GM12872 (cell line): ENCODE results near the gene SRPX.

Source experiments
- TF ChIP-seq, protein P1 (sequence below): IDR thresholded peaks from 3 replicates; pipeline ENCODE4 v1.5.1; 2011; ENCODE audit warnings: low read depth, mild to moderate bottlenecking, low read length, moderate library complexity; ENCODE audit not compliant: insufficient read depth

Gene SRPX, protein sequence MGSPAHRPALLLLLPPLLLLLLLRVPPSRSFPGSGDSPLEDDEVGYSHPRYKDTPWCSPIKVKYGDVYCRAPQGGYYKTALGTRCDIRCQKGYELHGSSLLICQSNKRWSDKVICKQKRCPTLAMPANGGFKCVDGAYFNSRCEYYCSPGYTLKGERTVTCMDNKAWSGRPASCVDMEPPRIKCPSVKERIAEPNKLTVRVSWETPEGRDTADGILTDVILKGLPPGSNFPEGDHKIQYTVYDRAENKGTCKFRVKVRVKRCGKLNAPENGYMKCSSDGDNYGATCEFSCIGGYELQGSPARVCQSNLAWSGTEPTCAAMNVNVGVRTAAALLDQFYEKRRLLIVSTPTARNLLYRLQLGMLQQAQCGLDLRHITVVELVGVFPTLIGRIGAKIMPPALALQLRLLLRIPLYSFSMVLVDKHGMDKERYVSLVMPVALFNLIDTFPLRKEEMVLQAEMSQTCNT

GRCh38 chrX:38220415-38221390 lies at the start of gene SRPX:
Gene SRPX (minus strand): TSS chrX:38220871. CDS start chrX:38220792, 79 bp downstream.
- TF ChIP-seq, protein P1, sequence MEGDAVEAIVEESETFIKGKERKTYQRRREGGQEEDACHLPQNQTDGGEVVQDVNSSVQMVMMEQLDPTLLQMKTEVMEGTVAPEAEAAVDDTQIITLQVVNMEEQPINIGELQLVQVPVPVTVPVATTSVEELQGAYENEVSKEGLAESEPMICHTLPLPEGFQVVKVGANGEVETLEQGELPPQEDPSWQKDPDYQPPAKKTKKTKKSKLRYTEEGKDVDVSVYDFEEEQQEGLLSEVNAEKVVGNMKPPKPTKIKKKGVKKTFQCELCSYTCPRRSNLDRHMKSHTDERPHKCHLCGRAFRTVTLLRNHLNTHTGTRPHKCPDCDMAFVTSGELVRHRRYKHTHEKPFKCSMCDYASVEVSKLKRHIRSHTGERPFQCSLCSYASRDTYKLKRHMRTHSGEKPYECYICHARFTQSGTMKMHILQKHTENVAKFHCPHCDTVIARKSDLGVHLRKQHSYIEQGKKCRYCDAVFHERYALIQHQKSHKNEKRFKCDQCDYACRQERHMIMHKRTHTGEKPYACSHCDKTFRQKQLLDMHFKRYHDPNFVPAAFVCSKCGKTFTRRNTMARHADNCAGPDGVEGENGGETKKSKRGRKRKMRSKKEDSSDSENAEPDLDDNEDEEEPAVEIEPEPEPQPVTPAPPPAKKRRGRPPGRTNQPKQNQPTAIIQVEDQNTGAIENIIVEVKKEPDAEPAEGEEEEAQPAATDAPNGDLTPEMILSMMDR = no peak

DNA sequence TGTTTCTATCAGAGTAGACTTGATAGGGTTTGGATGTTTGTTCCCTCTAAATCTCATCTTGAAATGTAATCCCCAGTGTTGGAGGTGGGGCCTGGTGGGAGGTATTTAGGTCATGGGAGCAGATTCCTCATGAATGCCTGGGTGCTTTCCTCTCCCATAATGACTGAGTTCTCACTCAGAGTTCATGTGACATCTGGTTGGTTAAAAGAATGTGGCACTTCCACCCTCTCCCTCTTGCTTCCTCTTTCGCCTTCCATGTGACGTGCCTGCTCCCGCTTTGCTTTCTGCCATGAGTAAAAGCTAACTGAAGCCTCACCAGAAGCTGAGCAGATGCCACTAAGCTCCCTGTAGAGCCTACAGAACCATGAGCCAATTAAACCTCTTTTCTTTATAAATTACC lies 47.3 kb upstream of the SRPX start:
- TF ChIP-seq, protein P1 = no peak

DNA sequence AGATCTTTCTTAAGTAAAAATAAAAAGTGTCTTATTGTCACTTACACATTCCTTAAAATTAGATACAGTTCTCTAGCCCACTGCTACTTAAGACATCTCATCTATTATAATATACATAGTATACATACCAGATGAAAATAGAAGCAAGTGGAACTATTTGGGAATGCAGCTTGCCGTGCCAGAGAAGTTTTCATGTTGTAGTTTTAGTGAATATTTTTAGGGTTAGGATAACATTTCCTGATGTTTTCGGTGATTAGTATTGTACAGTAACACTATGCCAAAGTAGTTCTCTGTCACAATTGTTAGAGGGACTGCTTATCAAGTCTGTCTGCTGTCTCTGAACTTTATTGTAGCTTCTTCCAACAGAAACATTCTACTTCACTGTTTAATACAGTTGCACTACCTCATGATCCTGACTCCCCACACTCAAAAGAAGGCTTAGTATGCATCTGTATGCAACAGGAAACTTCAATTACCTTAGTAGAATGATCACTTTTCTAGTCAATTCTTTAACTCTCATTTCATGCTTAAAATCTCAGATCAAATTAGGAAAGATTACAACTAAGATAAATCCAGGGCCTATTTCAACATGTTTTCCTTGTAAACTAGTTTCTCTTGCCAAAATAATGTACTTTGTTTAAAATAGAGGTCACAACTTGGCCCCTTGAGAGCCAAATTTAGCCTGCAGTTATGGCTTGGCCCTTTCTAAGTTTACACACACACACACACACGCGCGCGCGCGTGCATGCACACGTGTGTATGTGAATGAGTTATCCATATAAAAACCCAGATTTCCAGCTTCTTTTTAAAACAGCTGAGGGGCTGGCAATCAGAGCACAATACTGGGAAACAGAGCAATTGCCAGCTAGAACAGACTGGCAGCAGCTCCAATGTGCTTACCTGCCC lies 42.3 kb upstream of the SRPX start:
- TF ChIP-seq, protein P1 = no peak

DNA sequence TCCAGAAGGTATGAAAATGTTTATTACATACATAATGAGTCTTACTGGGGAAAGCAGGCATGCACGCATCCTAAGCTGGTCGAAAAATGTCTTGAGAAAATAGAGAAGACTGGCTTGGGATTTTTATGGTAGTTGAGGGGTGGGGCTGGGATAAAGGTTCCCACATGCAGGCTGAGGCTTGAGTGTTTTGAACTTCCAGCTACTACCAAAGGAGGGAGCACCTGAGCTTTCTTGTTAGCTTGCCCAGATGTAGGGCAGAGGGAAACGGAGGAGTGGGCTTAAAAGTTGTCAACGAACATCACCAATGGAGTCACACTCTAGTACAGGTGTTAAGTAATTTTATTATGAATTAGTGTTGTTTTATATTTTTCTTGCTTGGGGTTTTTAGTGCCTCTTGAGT lies 39.6 kb upstream of the SRPX start:
- TF ChIP-seq, protein P1 = peak; percentile 66

DNA sequence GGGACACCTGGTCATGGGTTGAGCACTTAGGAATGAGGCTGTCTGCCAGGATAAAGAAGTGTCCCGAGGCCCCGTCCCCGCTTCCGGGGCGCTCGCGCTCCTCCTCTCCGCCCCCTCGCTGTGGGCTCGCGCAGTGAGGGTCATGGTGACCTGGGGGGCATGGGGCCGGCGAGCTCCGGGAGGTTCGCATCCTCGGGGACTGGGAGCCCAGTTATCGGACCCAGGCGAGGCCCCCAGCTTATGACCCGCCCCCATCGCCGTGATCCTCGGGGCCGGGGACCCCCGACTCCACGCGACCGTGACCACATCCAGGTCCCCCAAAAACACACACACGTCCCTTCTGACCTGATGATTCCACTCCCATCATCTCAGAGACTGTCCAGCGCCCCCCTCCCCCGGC lies 35.3 kb upstream of the SRPX start:
- TF ChIP-seq, protein P1 = no peak

- TF ChIP-seq, protein P1 = no peak
Observed at GRCh38 chrX:38249965-38250364, 29.3 kb upstream of the SRPX start.
